ENCODE data around the gene ISCU. TPM values are rescaled to one million over a fixed set of nuclear protein-coding genes. Genes with fewer than 3 reads are reported as not detected.

The ISCU gene
- total RNA-seq, 1 donor from 2014 or later: 67.8 TPM

GRCh38 chr12:108605000-108605689 lies 42.7 kb downstream of the ISCU start:
- no peaks in the 10 kb centered on the region for H3K9me3 Mint-ChIP-seq (ENCODE audit: unreplicated experiment)
- H3K36me3 Mint-ChIP-seq (ENCODE audit: low read depth, unreplicated experiment): no peaks in the 10 kb centered on the region
- H3K27me3 Mint-ChIP-seq (ENCODE audit: unreplicated experiment): peaks cover 7% of the 10 kb centered on the region
- peak overlapping the region; percentile 42 for H3K27ac Mint-ChIP-seq (ENCODE audit: unreplicated experiment)
- H3K4me1 Mint-ChIP-seq (ENCODE audit: unreplicated experiment): peaks cover 4% of the 10 kb centered on the region
- TF ChIP-seq CTCF (IDR thresholded peaks at IDR 0.05; ENCODE audit: unreplicated experiment): no peak
- no peak for DNase-seq (ENCODE audit: low spot score)
- no peak overlapping the region for H3K4me3 Mint-ChIP-seq (ENCODE audit: unreplicated experiment)

- Mint-ChIP-seq H3K4me3 (ENCODE audit: unreplicated experiment) (no peak overlapping the region), H3K27ac (ENCODE audit: unreplicated experiment) (peak overlapping the region; percentile 42), H3K27me3 (ENCODE audit: unreplicated experiment) (peaks cover 4% of the 10 kb centered on the region), H3K36me3 (ENCODE audit: low read depth, unreplicated experiment) (no peaks in the 10 kb centered on the region), H3K9me3 (ENCODE audit: unreplicated experiment) (no peaks in the 10 kb centered on the region), H3K4me1 (ENCODE audit: unreplicated experiment) (peaks cover 4% of the 10 kb centered on the region)
- no peak for DNase-seq (ENCODE audit: low spot score)
- no peak for TF ChIP-seq CTCF (IDR thresholded peaks at IDR 0.05; ENCODE audit: unreplicated experiment)
Observed at GRCh38 chr12:108605690-108606406, 43.5 kb downstream of the ISCU start.

GRCh38 chr12:108606492-108606891 lies 44.1 kb downstream of the ISCU start:
- no peaks in the 10 kb centered on the region for H3K9me3 Mint-ChIP-seq (ENCODE audit: unreplicated experiment)
- no peak for DNase-seq (ENCODE audit: low spot score)
- H3K27me3 Mint-ChIP-seq (ENCODE audit: unreplicated experiment): peaks cover 7% of the 10 kb centered on the region
- peaks cover 4% of the 10 kb centered on the region for H3K4me1 Mint-ChIP-seq (ENCODE audit: unreplicated experiment)
- H3K27ac Mint-ChIP-seq (ENCODE audit: unreplicated experiment): no peak overlapping the region
- no peak for TF ChIP-seq CTCF (IDR thresholded peaks at IDR 0.05; ENCODE audit: unreplicated experiment)
- H3K4me3 Mint-ChIP-seq (ENCODE audit: unreplicated experiment): no peak overlapping the region
- no peaks in the 10 kb centered on the region for H3K36me3 Mint-ChIP-seq (ENCODE audit: low read depth, unreplicated experiment)

GRCh38 chr12:108607981-108608600 lies 45.7 kb downstream of the ISCU start:
- no peaks in the 10 kb centered on the region for H3K9me3 Mint-ChIP-seq (ENCODE audit: unreplicated experiment)
- H3K36me3 Mint-ChIP-seq (ENCODE audit: low read depth, unreplicated experiment): no peaks in the 10 kb centered on the region
- no peak for DNase-seq (ENCODE audit: low spot score)
- peak overlapping the region; percentile 25 for H3K4me3 Mint-ChIP-seq (ENCODE audit: unreplicated experiment)
- no peak for TF ChIP-seq CTCF (IDR thresholded peaks at IDR 0.05; ENCODE audit: unreplicated experiment)
- peaks cover 11% of the 10 kb centered on the region for H3K27me3 Mint-ChIP-seq (ENCODE audit: unreplicated experiment)
- peaks cover 4% of the 10 kb centered on the region for H3K4me1 Mint-ChIP-seq (ENCODE audit: unreplicated experiment)
- no peak overlapping the region for H3K27ac Mint-ChIP-seq (ENCODE audit: unreplicated experiment)

- H3K4me3 Mint-ChIP-seq (ENCODE audit: unreplicated experiment): no peak overlapping the region
- peaks cover 4% of the 10 kb centered on the region for H3K4me1 Mint-ChIP-seq (ENCODE audit: unreplicated experiment)
- no peak for DNase-seq (ENCODE audit: low spot score)
- H3K9me3 Mint-ChIP-seq (ENCODE audit: unreplicated experiment): no peaks in the 10 kb centered on the region
- no peaks in the 10 kb centered on the region for H3K36me3 Mint-ChIP-seq (ENCODE audit: low read depth, unreplicated experiment)
- no peak overlapping the region for H3K27ac Mint-ChIP-seq (ENCODE audit: unreplicated experiment)
- peaks cover 11% of the 10 kb centered on the region for H3K27me3 Mint-ChIP-seq (ENCODE audit: unreplicated experiment)
- no peak for TF ChIP-seq CTCF (IDR thresholded peaks at IDR 0.05; ENCODE audit: unreplicated experiment)
Observed at GRCh38 chr12:108608616-108609015, 46.2 kb downstream of the ISCU start.

Data from endothelial cell (in vitro differentiated cells).